IMR-90 (cell line): ENCODE results near the gene GGCT. TPM values are rescaled to one million over a fixed set of nuclear protein-coding genes. Genes with fewer than 3 reads are reported as not detected.

Experiments used
- ATAC-seq: fragments of 200-7000 bp; cut with Tn5 transposase; 2 replicates; pipeline ENCODE4 v1.9.1; 2020; ENCODE audit warnings: low read depth, mild to moderate bottlenecking, moderate library complexity
- BruUV-seq: library from RNA; stranded (reverse); fragments of 400-500 nt; replicated peaks from 2 replicates; lab custom pipeline; 2021; lab: Mats Ljungman, UMichigan
- CTCF ChIA-PET: fragments of 300-600 bp; formaldehyde crosslinking; extraction: SDS; loops from one replicate; lab custom pipeline; 2021; ENCODE audit warnings: antibody characterized with exemption; lab: Yijun Ruan, JAX
- POLR2A ChIA-PET: fragments of 300-600 bp; sonication (Branson Sonifier 250); formaldehyde crosslinking; loops from one replicate; lab custom pipeline; 2022; ENCODE audit warnings: antibody characterized with exemption; ENCODE audit not compliant: unreplicated experiment; lab: Charles Lee
- DNase-seq: peaks from one replicate; pipeline ENCODE4 v3.0.0; 2013
- H2AFZ ChIP-seq: replicated peaks from 2 replicates; pipeline ENCODE3; 2013; ENCODE audit warnings: low read length, mild to moderate bottlenecking; ENCODE audit not compliant: poor library complexity
- H2AK5ac ChIP-seq: 2 replicates; pipeline ENCODE4 v1.6.1; 2013; ENCODE audit warnings: low read depth, low read length, inconsistent platforms
- H2AK9ac ChIP-seq: replicated peaks from 2 replicates; pipeline ENCODE3; 2013; ENCODE audit warnings: mild to moderate bottlenecking, low read depth, low read length, moderate library complexity; ENCODE audit not compliant: poor library complexity
- H2BK120ac ChIP-seq: 2 replicates; pipeline ENCODE4 v1.6.1; 2013; ENCODE audit warnings: low read depth, low read length, inconsistent platforms
- H2BK15ac ChIP-seq: 3 replicates; pipeline ENCODE4 v1.6.1; 2013; ENCODE audit warnings: low read depth, low read length, inconsistent platforms
- H2BK20ac ChIP-seq: 2 replicates; pipeline ENCODE4 v1.6.1; 2013; ENCODE audit warnings: low read depth, mild to moderate bottlenecking, inconsistent platforms, low read length, moderate library complexity
- H2BK5ac ChIP-seq: 2 replicates; pipeline ENCODE4 v1.6.1; 2013; ENCODE audit warnings: mild to moderate bottlenecking, low read depth, low read length, inconsistent platforms; ENCODE audit not compliant: poor library complexity, severe bottlenecking
- H3K14ac ChIP-seq: replicated peaks from 2 replicates; pipeline ENCODE4 v1.6.1; 2013; ENCODE audit warnings: low read depth, low read length, inconsistent platforms
- H3K18ac ChIP-seq: 2 replicates; pipeline ENCODE4 v1.6.1; 2013; ENCODE audit warnings: low read depth, low read length, control low read depth
- H3K23ac ChIP-seq: 2 replicates; pipeline ENCODE4 v1.6.1; 2013; ENCODE audit warnings: low read depth, low read length, inconsistent platforms
- H3K27ac ChIP-seq: 2 replicates; pipeline ENCODE4 v1.5.1; 2013; ENCODE audit warnings: mild to moderate bottlenecking, control low read depth, low read length; ENCODE audit not compliant: insufficient read depth
- H3K27me3 ChIP-seq: 2 replicates; pipeline ENCODE4 v1.6.1; 2013; ENCODE audit warnings: low read length; ENCODE audit not compliant: control insufficient read depth, insufficient read depth
- H3K36me3 ChIP-seq: 2 replicates; pipeline ENCODE4 v1.6.1; 2013; ENCODE audit warnings: low read length, mixed read lengths; ENCODE audit not compliant: control insufficient read depth, insufficient read depth
- H3K4ac ChIP-seq: 2 replicates; pipeline ENCODE4 v1.6.1; 2013; ENCODE audit warnings: low read depth, low read length, inconsistent platforms
- H3K4me1 ChIP-seq: 2 replicates; pipeline ENCODE4 v1.6.1; 2013; ENCODE audit warnings: low read length, mixed read lengths; ENCODE audit not compliant: control insufficient read depth, insufficient read depth
- H3K4me2 ChIP-seq: 2 replicates; pipeline ENCODE4 v1.6.1; 2013; ENCODE audit warnings: low read depth, mild to moderate bottlenecking, control low read depth, low read length, moderate library complexity
- H3K4me3 ChIP-seq: 2 replicates; pipeline ENCODE4 v1.5.1; 2013; ENCODE audit warnings: low read depth, mild to moderate bottlenecking, control low read depth, low read length, moderate library complexity; ENCODE audit not compliant: insufficient read depth
- H3K56ac ChIP-seq: 2 replicates; pipeline ENCODE4 v1.6.1; 2013; ENCODE audit warnings: low read length, inconsistent platforms; ENCODE audit not compliant: insufficient read depth; ENCODE audit errors: extremely low read depth
- H3K79me1 ChIP-seq, 2 experiments: 2 replicates each; pipeline ENCODE4 v1.6.1; 2013; ENCODE audit warnings: low read length in 2 of 2, inconsistent platforms in 1 of 2, low read depth in 1 of 2
- H3K9ac ChIP-seq: 2 replicates; pipeline ENCODE4 v1.6.1; 2013; ENCODE audit warnings: low read depth, low read length, control low read depth
- H3K9me1 ChIP-seq: 2 replicates; pipeline ENCODE4 v1.6.1; 2013; ENCODE audit warnings: low read length, inconsistent platforms; ENCODE audit not compliant: insufficient read depth
- H3K9me3 ChIP-seq: 2 replicates; pipeline ENCODE4 v1.6.1; 2013; ENCODE audit warnings: low read length; ENCODE audit not compliant: control insufficient read depth, insufficient read depth
- H4K20me1 ChIP-seq: 2 replicates; pipeline ENCODE4 v1.6.1; 2013; ENCODE audit warnings: low read length, inconsistent platforms; ENCODE audit not compliant: insufficient read depth
- H4K5ac ChIP-seq: 2 replicates; pipeline ENCODE4 v1.6.1; 2013; ENCODE audit warnings: mild to moderate bottlenecking, low read depth, low read length, control low read depth
- H4K8ac ChIP-seq, 2 experiments: 2 replicates each; pipeline ENCODE4 v1.6.1; 2013; ENCODE audit warnings: low read depth in 2 of 2, low read length in 2 of 2, control low read depth in 1 of 2, inconsistent platforms in 1 of 2
- H4K91ac ChIP-seq: 2 replicates; pipeline ENCODE4 v1.6.1; 2013; ENCODE audit warnings: low read depth, low read length, inconsistent platforms; ENCODE audit not compliant: insufficient read depth
- CHD1 ChIP-seq: IDR thresholded peaks from 2 replicates; pipeline ENCODE4 v1.6.1; 2012; ENCODE audit warnings: low read depth, low read length, improper control_type of control experiment
- ELK1 ChIP-seq: fragments of 150-350 bp; IDR thresholded peaks from 2 replicates; pipeline ENCODE4 v1.6.1; 2016; ENCODE audit warnings: low read depth, mild to moderate bottlenecking, low read length, moderate library complexity, borderline replicate concordance
- MAFK ChIP-seq: IDR thresholded peaks from 2 replicates; pipeline ENCODE4 v1.6.1; 2012; ENCODE audit warnings: low read depth, low read length, improper control_type of control experiment
- MAZ ChIP-seq: IDR thresholded peaks from 2 replicates; pipeline ENCODE4 v1.6.1; 2012; ENCODE audit warnings: low read depth, mild to moderate bottlenecking, low read length, improper control_type of control experiment, moderate library complexity, borderline replicate concordance
- MXI1 ChIP-seq: IDR thresholded peaks from 2 replicates; pipeline ENCODE4 v1.6.1; 2012; ENCODE audit warnings: low read depth, mild to moderate bottlenecking, low read length, moderate library complexity, borderline replicate concordance
- POLR2A ChIP-seq: IDR thresholded peaks from 2 replicates; pipeline ENCODE4 v1.6.1; 2012; ENCODE audit warnings: mild to moderate bottlenecking, low read depth, low read length
- RCOR1 ChIP-seq: IDR thresholded peaks from 2 replicates; pipeline ENCODE4 v1.6.1; 2012; ENCODE audit warnings: mild to moderate bottlenecking, low read length, improper control_type of control experiment; ENCODE audit not compliant: insufficient replicate concordance
- RFX5 ChIP-seq: IDR thresholded peaks from 2 replicates; pipeline ENCODE4 v1.8.0; 2012; ENCODE audit warnings: low read depth, mild to moderate bottlenecking, low read length, moderate library complexity
- WGBS, 2 experiments: methylation state at CpG; one replicate each; pipeline versions ENCODE4 v1.1.5 to v1.1.7; 2013; ENCODE audit warnings: missing lambda C conversion rate in 2 of 2; ENCODE audit not compliant: insufficient read length in 1 of 2; ENCODE audit errors: extremely low coverage in 2 of 2; 5-methylcytosine and 5-hydroxymethylcytosine counted together
- dilution Hi-C: fragments of 300-500 bp; cut with HindIII; formaldehyde crosslinking; loops from one replicate; pipeline ENCODE4 v1.14.3; 2018; ENCODE audit warnings: low sequenced_read_pairs; ENCODE audit not compliant: unreplicated experiment
- in situ Hi-C: fragments of 300-500 bp; cut with MboI; formaldehyde crosslinking; loops from 3 replicates; pipeline ENCODE4 v1.14.3; 2019; ENCODE audit warnings: low sequenced_read_pairs, inconsistent platforms, mixed read lengths
- intact Hi-C: fragments of 100-400 bp; cut with micrococcal nuclease; formaldehyde crosslinking; loops from 2 replicates; pipeline ENCODE4 v1.10.0; 2022
- polyA plus RNA-seq, 3 experiments: library from polyadenylated mRNA; depleted of rRNA; stranded (reverse); fragments of >200 nt; gene quantifications; 2 replicates each; pipeline ENCODE4 v1.2.3, GENCODE V29; 2012; ENCODE audit warnings: low replicate concordance in 1 of 3
- total RNA-seq: library from RNA; depleted of rRNA; stranded (reverse); fragments of >200 nt; gene quantifications from 2 replicates; pipeline ENCODE4 v1.2.3, GENCODE V29; 2012

The GGCT gene
- total and polyA plus RNA-seq, 2 of the 4 experiments (the other 2 are of a cell fraction), result 12.0 to 18.6 TPM

GRCh38 chr7:30463405-30464145 lies 41.1 kb downstream of the GGCT start:
- in situ Hi-C loops, result no loop called here
- CTCF ChIA-PET, result interaction anchor here (0.6 kb wide), 1 partner anchor 116 kb away, joined by 5 read pairs; no protein-coding TSS in a partner anchor

More at GRCh38 chr7:30463405-30464145, 41.1 kb downstream of the GGCT start:
- H2AK5ac ChIP-seq, result no peak overlapping the region
- 92% methylated on average over 2 of the region's 6 CpGs; no CpG with 5 or more reads in 1 of the 2 experiments for WGBS, 2 experiments
- H3K4me3 ChIP-seq, result no peak overlapping the region
- H4K5ac ChIP-seq, result no peak overlapping the region
- H3K36me3 ChIP-seq, result no peaks in the 10 kb centered on the region
- H3K27me3 ChIP-seq, result no peaks in the 10 kb centered on the region
- H3K23ac ChIP-seq, result no peak overlapping the region
- no peak overlapping the region for H2AK9ac ChIP-seq
- no peak overlapping the region for H3K4ac ChIP-seq
- BruUV-seq, result no TSS peak
- H3K14ac ChIP-seq, result no peak overlapping the region
- no peaks in the 10 kb centered on the region for H3K9me3 ChIP-seq
- H3K18ac ChIP-seq, result no peak overlapping the region
- POLR2A ChIA-PET, result no interaction called here
- H3K9me1 ChIP-seq, result peaks cover 9% of the 10 kb centered on the region
- H2BK15ac ChIP-seq, result no peak overlapping the region
- no peak overlapping the region for H3K56ac ChIP-seq
- no peak overlapping the region for H3K9ac ChIP-seq
- H2BK5ac ChIP-seq, result no peak overlapping the region
- intact Hi-C loops (no loop called here), dilution Hi-C loops (no loop called here)
- H4K8ac ChIP-seq, result no peak overlapping the region
- H3K27ac ChIP-seq, result no peak overlapping the region
- H2BK20ac ChIP-seq, result no peak overlapping the region
- no peak for DNase-seq
- no peak for ATAC-seq
- no peak overlapping the region for H2BK120ac ChIP-seq
- H4K91ac ChIP-seq, result no peak overlapping the region
- peaks cover 28% of the 10 kb centered on the region for H3K4me1 ChIP-seq
- H2AFZ ChIP-seq, result no peak overlapping the region
- H3K79me1 ChIP-seq, result peaks cover 5 to 17% of the 10 kb centered on the region in 2 experiments
- H4K20me1 ChIP-seq, result no peaks in the 10 kb centered on the region
- TF ChIP-seq POLR2A (no peak), MXI1 (no peak), MAZ (no peak), ELK1 (no peak), RCOR1 (no peak), RFX5 (no peak), CHD1 (no peak), MAFK (no peak)
- H3K4me2 ChIP-seq, result no peak overlapping the region
